ENCODE results near the gene SNN. TPM values are rescaled to one million over a fixed set of nuclear protein-coding genes. Genes with fewer than 3 reads are reported as not detected.

Gene SNN
- total and polyA plus RNA-seq, 2 of the 4 experiments (the other 2 are of a cell fraction), result 10.0 to 13.0 TPM

DNA sequence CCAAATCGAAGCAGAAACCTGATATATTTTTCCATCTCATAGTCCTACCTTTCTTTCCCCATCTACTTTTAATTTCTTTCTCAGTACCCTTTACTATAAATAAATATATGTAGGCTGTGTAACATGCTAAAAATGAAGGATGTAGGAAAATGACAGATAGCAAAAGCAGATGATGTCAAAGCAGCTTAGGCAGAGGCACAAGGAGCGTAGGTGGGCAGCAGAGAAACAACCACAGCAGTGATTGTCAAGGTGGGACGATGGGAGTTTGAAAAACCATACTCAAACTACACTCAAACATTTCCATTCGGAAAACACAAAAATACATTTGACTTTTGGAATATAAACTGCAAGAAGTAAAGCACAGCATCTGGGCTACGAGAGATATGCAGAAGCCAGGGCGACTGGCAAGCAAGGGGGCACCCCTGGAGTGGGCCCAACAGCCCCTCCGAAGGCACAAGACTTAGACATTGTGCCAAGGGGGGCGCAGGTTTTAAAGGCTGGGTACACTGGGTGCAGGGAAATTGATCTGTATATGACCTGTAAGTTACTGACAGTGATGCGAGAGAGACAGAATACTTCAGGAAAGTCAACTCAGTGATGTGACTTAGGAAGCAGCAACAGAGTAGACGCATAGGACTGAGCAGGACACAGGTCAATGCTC, 31.1 kb downstream of the SNN start:
- Histone ChIP-seq H3K9ac (ENCODE audit: low read depth, low read length) (no peak overlapping the region), H3K9me1 (ENCODE audit: insufficient read depth, low read length) (peaks cover 12% of the 10 kb centered on the region), H3K4ac (ENCODE audit: low read depth, low read length) (no peak overlapping the region), H4K91ac (ENCODE audit: insufficient read depth, low read depth, low read length) (no peak overlapping the region), H2BK5ac (ENCODE audit: low read depth, low read length, poor library complexity, severe bottlenecking) (no peak overlapping the region), H3K4me1 (ENCODE audit: control insufficient read depth, insufficient read depth, low read length) (peaks cover 4% of the 10 kb centered on the region), H3K18ac (ENCODE audit: low read depth, low read length) (no peak overlapping the region), H4K20me1 (ENCODE audit: insufficient read depth, low read length) (peaks cover 42% of the 10 kb centered on the region), H3K79me1 (ENCODE audit: low read depth in 1 of 2, low read length in 2 of 2) (peaks cover 42 to 57% of the 10 kb centered on the region in 2 experiments), H3K56ac (ENCODE audit: extremely low read depth, insufficient read depth, low read length) (no peak overlapping the region), H3K14ac (replicated peaks; ENCODE audit: low read depth, low read length) (no peak overlapping the region), H4K8ac (ENCODE audit: low read depth in 2 of 2, low read length in 2 of 2) (no peak overlapping the region), H4K5ac (ENCODE audit: low read depth, low read length) (no peak overlapping the region), H3K23ac (ENCODE audit: low read depth, low read length) (no peak overlapping the region), H3K27ac (ENCODE audit: insufficient read depth, low read length) (no peak overlapping the region), H2AFZ (replicated peaks; ENCODE audit: low read length, poor library complexity) (no peak overlapping the region), H3K4me2 (ENCODE audit: low read depth, low read length) (no peak overlapping the region), H2AK9ac (replicated peaks; ENCODE audit: low read depth, low read length, poor library complexity) (no peak overlapping the region), H2BK20ac (ENCODE audit: low read depth, low read length) (no peak overlapping the region), H3K4me3 (ENCODE audit: insufficient read depth, low read depth, low read length) (no peak overlapping the region), H2AK5ac (ENCODE audit: low read depth, low read length) (no peak overlapping the region), H3K9me3 (ENCODE audit: control insufficient read depth, insufficient read depth, low read length) (no peaks in the 10 kb centered on the region), H2BK120ac (ENCODE audit: low read depth, low read length) (no peak overlapping the region), H3K36me3 (ENCODE audit: control insufficient read depth, insufficient read depth, low read length) (peaks cover 42% of the 10 kb centered on the region), H3K27me3 (ENCODE audit: control insufficient read depth, insufficient read depth, low read length) (no peaks in the 10 kb centered on the region), H2BK15ac (ENCODE audit: low read depth, low read length) (no peak overlapping the region)
- intact Hi-C loops (cut with micrococcal nuclease), result no loop called here
- in situ Hi-C loops (cut with MboI; ENCODE audit: low sequenced_read_pairs), result no loop called here
- no TSS peak for BruUV-seq (replicated peaks)
- dilution Hi-C loops (cut with HindIII; ENCODE audit: low sequenced_read_pairs, unreplicated experiment), result no loop called here
- ChIA-PET CTCF (interaction anchor here (1.5 kb wide), 1 partner anchor 8 kb away, joined by 3 read pairs; no protein-coding TSS in a partner anchor), POLR2A (ENCODE audit: unreplicated experiment) (no interaction called here)
- ATAC-seq (ENCODE audit: low read depth) (no peak), DNase-seq (no peak)
- 88% methylated on average over 6 of the region's 10 CpGs; no CpG with 5 or more reads in 1 of the 2 experiments for WGBS, 2 experiments (ENCODE audit: extremely low coverage in 2 of 2, insufficient read length in 1 of 2)
- no peak for TF ChIP-seq BHLHE40 (IDR thresholded peaks at IDR 0.05; ENCODE audit: low read depth, low read length)
